Natural killer cell (primary cell): ENCODE data around the gene MED12L. TPM values are rescaled to one million over a fixed set of nuclear protein-coding genes. Genes with fewer than 3 reads are reported as not detected.

ENCODE experiments used
- ATAC-seq, 3 donors: fragments of 150-1000 bp in 2 of 3; fragments of 200-7000 bp in 1 of 3; cut with Tn5 transposase; 1 replicate in 1 of 3; 2 replicates in 2 of 3; pipeline ENCODE4 v1.10.0; 2021; ENCODE audit warnings: mild to moderate bottlenecking in 2 of 3, moderate library complexity in 2 of 3
- DNase-seq, 2 donors: peaks; one replicate each; pipeline versions ENCODE4 v3.0.0 to v3.0.0-alpha.2; 2013 to 2021; ENCODE audit warnings: mixed read lengths in 1 of 2
- H3K27ac ChIP-seq: one replicate; pipeline ENCODE4 v1.5.1; 2013; ENCODE audit warnings: mild to moderate bottlenecking, low read length
- H3K27me3 ChIP-seq: one replicate; pipeline ENCODE4 v1.6.1; 2013; ENCODE audit warnings: low read length; ENCODE audit not compliant: control insufficient read depth, insufficient read depth
- H3K36me3 ChIP-seq: one replicate; pipeline ENCODE4 v1.6.1; 2013; ENCODE audit warnings: low read length; ENCODE audit not compliant: control insufficient read depth, insufficient read depth
- H3K4me1 ChIP-seq: one replicate; pipeline ENCODE4 v1.6.1; 2013; ENCODE audit warnings: low read length; ENCODE audit not compliant: control insufficient read depth, insufficient read depth
- H3K4me3 ChIP-seq: one replicate; pipeline ENCODE4 v1.5.1; 2013; ENCODE audit warnings: low read length
- H3K9me3 ChIP-seq: one replicate; pipeline ENCODE4 v1.6.1; 2013; ENCODE audit warnings: low read length; ENCODE audit not compliant: control insufficient read depth, insufficient read depth
- H3K27ac Mint-ChIP-seq, 2 donors: one replicate each; pipeline ENCODE4 v1.8.0; 2022; ENCODE audit warnings: mild to moderate bottlenecking in 2 of 2, mixed read lengths in 2 of 2, moderate library complexity in 1 of 2
- H3K27me3 Mint-ChIP-seq, 2 donors: one replicate each; pipeline ENCODE4 v1.8.0; 2022; ENCODE audit warnings: low read depth in 2 of 2, mixed read lengths in 2 of 2
- H3K36me3 Mint-ChIP-seq: one replicate; pipeline ENCODE4 v1.8.0; 2022; ENCODE audit warnings: mixed read lengths
- H3K4me1 Mint-ChIP-seq, 2 donors: one replicate each; pipeline ENCODE4 v1.8.0; 2022; ENCODE audit warnings: mixed read lengths in 2 of 2
- H3K4me3 Mint-ChIP-seq: one replicate; pipeline ENCODE4 v1.8.0; 2022; ENCODE audit warnings: mild to moderate bottlenecking, moderate library complexity, mixed read lengths
- H3K9me3 Mint-ChIP-seq, 2 donors: one replicate each; pipeline ENCODE4 v1.8.0; 2022; ENCODE audit warnings: mixed read lengths in 2 of 2
- CTCF ChIP-seq: fragments of 200-600 bp; IDR thresholded peaks from one replicate; pipeline ENCODE4 v1.8.0; 2022; ENCODE audit warnings: antibody characterized with exemption
- WGBS: methylation state at CpG from one replicate; pipeline ENCODE4 v1.1.7; 2013; ENCODE audit warnings: missing lambda C conversion rate; ENCODE audit not compliant: insufficient coverage; 5-methylcytosine and 5-hydroxymethylcytosine counted together
- intact Hi-C: fragments of 100-400 bp; cut with micrococcal nuclease; formaldehyde crosslinking; loops from one replicate; pipeline ENCODE4 v1.14.2; 2022
- total RNA-seq, 4 donors: library from RNA; stranded (reverse); fragments of 120-200 nt in 1 of 4; gene quantifications; one replicate each; pipeline versions ENCODE4 v1.2.3 to v1.2.4, GENCODE V29; 2013 to 2022

Gene MED12L
- total RNA-seq, 3 donors from 2014 or later (not counting 1 experiment from before 2014, with no cell fraction given): 3.0 to 6.5 (median 3.0) TPM

DNA sequence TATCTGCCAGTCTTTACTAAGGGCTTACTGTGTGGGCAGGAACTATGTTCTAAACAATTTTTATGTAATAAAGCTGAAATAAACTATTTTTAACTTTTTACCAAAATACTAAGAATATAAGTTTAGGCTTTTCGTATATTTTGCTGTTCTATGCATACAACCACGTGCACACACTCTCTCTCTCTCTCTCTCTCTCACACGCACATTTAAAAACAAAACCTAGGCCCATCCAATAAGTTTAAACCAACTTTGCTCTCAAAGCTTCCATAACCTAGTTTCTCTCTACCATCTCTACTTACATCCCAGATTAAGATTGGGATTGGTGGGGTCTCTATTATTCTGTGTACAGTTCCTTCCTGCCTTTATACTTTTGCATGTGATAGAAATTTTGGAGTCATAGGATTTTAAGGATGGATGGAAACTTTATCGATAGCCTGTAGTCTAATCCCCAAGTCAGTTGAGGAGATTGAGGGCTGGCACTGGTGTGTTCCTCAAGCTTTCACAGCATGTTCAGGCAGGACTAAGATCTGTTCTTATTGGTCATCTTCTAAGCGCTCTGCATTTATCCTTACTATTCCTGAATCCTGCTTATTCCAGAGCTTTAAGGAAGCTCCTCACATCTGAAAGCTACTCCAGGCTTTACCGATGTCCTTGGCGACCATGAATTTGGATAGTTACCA is 115.7 kb downstream of the MED12L start:
- no peaks in the 10 kb centered on the region for H3K27me3 ChIP-seq
- H3K27ac ChIP-seq: peak overlapping the region; percentile 43
- peak in 1 of 2 donors; percentile 55 for DNase-seq
- TF ChIP-seq CTCF: no peak
- Mint-ChIP-seq H3K27ac (peak overlapping the region; percentile 57 to 78), H3K9me3 (no peaks in the 10 kb centered on the region), H3K4me1 (peaks cover 42 to 49% of the 10 kb centered on the region in 2 donors), H3K4me3 (peak overlapping the region; percentile 22), H3K27me3 (no peaks in the 10 kb centered on the region), H3K36me3 (no peaks in the 10 kb centered on the region)
- 65% methylated on average over 7 of the region's 7 CpGs for WGBS
- H3K36me3 ChIP-seq: peaks cover 3% of the 10 kb centered on the region
- no peak for ATAC-seq
- no peaks in the 10 kb centered on the region for H3K9me3 ChIP-seq
- H3K4me1 ChIP-seq: peaks cover 15% of the 10 kb centered on the region
- H3K4me3 ChIP-seq: peak overlapping the region; percentile 33
- intact Hi-C loops: no loop called here

- intact Hi-C loops: loop anchor here (2.0 kb wide), 1 partner anchor 34 kb away; no protein-coding TSS in a partner anchor
- Histone ChIP-seq H3K4me1 (peaks cover 15% of the 10 kb centered on the region), H3K36me3 (peaks cover 3% of the 10 kb centered on the region), H3K9me3 (no peaks in the 10 kb centered on the region), H3K4me3 (peak within 1 kb of the TSS; percentile 33), H3K27ac (peak within 1 kb of the TSS; percentile 72), H3K27me3 (no peaks in the 10 kb centered on the region)
- WGBS: 15% methylated on average over 2 of the region's 3 CpGs
- H3K4me1 Mint-ChIP-seq: peaks cover 48 to 49% of the 10 kb centered on the region in 2 donors
- no peaks in the 10 kb centered on the region for H3K36me3 Mint-ChIP-seq
- ATAC-seq (peak; percentile 76 to 96 (median 89)), DNase-seq (peak; percentile 24 to 88)
- no peaks in the 10 kb centered on the region for H3K9me3 Mint-ChIP-seq
- no peaks in the 10 kb centered on the region for H3K27me3 Mint-ChIP-seq
- no peak for TF ChIP-seq CTCF
- H3K4me3 Mint-ChIP-seq: peak within 1 kb of the TSS; percentile 67
- peak within 1 kb of the TSS; percentile 78 to 84 for H3K27ac Mint-ChIP-seq
These were observed 117.6 kb downstream of the MED12L start, which contains the start of gene GPR171 for GRCh38 chr3:151203051-151203420. TSS of gene GPR171 (minus strand) at chr3:151203216. CDS start at chr3:151199386, 3,830 bp downstream.

GRCh38 chr3:151204530-151205402 is 119.3 kb downstream of the MED12L start:
- no peaks in the 10 kb centered on the region for H3K9me3 ChIP-seq
- H3K4me1 ChIP-seq: peaks cover 13% of the 10 kb centered on the region
- H3K27me3 Mint-ChIP-seq: no peaks in the 10 kb centered on the region
- intact Hi-C loops: no loop called here
- no peaks in the 10 kb centered on the region for H3K27me3 ChIP-seq
- H3K9me3 Mint-ChIP-seq: no peaks in the 10 kb centered on the region
- peaks cover 48 to 51% of the 10 kb centered on the region in 2 donors for H3K4me1 Mint-ChIP-seq
- H3K4me3 Mint-ChIP-seq: peak overlapping the region; percentile 29
- no peaks in the 10 kb centered on the region for H3K36me3 Mint-ChIP-seq
- DNase-seq (no peak), ATAC-seq (no peak)
- no CpG with 5 or more reads among the region's 3 CpGs for WGBS
- no peak for TF ChIP-seq CTCF
- peak overlapping the region; percentile 60 for H3K27ac ChIP-seq
- peak overlapping the region; percentile 77 to 84 for H3K27ac Mint-ChIP-seq
- no peaks in the 10 kb centered on the region for H3K36me3 ChIP-seq
- no peak overlapping the region for H3K4me3 ChIP-seq
